ENCODE measurements around the gene AADACL3.
"Not testable (repeated sequence)": the region's sequence is repeated elsewhere in the genome, so short reads cannot be mapped to it uniquely, and the experiment has no call there.

The AADACL3 gene

GRCh38 chr1:12715896-12716437 is at the start of gene AADACL3:
TSS of gene AADACL3 (plus strand) at chr1:12716110. CDS start at chr1:12716177, 67 bp downstream.
- TF ChIP-seq CTCF (conservative IDR thresholded peaks at IDR 0.05) (no peak), ZFX (IDR thresholded peaks at IDR 0.05) (no peak)

GRCh38 chr1:12666141-12666735 is 49.7 kb upstream of the AADACL3 start:
- TF ChIP-seq CTCF (conservative IDR thresholded peaks at IDR 0.05), result no peak
- TF ChIP-seq ZFX (IDR thresholded peaks at IDR 0.05), result no peak

More at GRCh38 chr1:12715896-12716437, at the start of gene AADACL3:
- no peak within 1 kb of the TSS for H3K27ac ChIP-seq

GRCh38 chr1:12669529-12670068 is 46.3 kb upstream of the AADACL3 start:
- TF ChIP-seq ZFX (IDR thresholded peaks at IDR 0.05) (no peak), CTCF (conservative IDR thresholded peaks at IDR 0.05) (no peak)
- H3K27ac ChIP-seq, result no peak overlapping the region

More at GRCh38 chr1:12666141-12666735, 49.7 kb upstream of the AADACL3 start:
- no peak overlapping the region for H3K27ac ChIP-seq

- TF ChIP-seq ZFX (IDR thresholded peaks at IDR 0.05) (no peak), CTCF (conservative IDR thresholded peaks at IDR 0.05) (no peak)
- no peak overlapping the region for H3K27ac ChIP-seq
These were observed 41.6 kb upstream of the AADACL3 start for GRCh38 chr1:12674358-12674757.

- not testable (repeated sequence) for H3K27ac ChIP-seq
These were observed 39.8 kb upstream of the AADACL3 start for GRCh38 chr1:12676122-12676521.

GRCh38 chr1:12677565-12677964 is 38.3 kb upstream of the AADACL3 start:
- TF ChIP-seq CTCF (conservative IDR thresholded peaks at IDR 0.05), result no peak
- TF ChIP-seq ZFX (IDR thresholded peaks at IDR 0.05), result no peak

GRCh38 chr1:12678350-12678749 is 37.6 kb upstream of the AADACL3 start:
- H3K27ac ChIP-seq, result no peak overlapping the region
- TF ChIP-seq ZFX (IDR thresholded peaks at IDR 0.05) (no peak), CTCF (conservative IDR thresholded peaks at IDR 0.05) (no peak)

More at GRCh38 chr1:12677565-12677964, 38.3 kb upstream of the AADACL3 start:
- H3K27ac ChIP-seq, result no peak overlapping the region

All from C4-2B (cell line).